GM18526 (cell line): ENCODE data around the gene CLMN.

Experiments used
- POLR2A ChIP-seq: IDR thresholded peaks from 3 replicates; pipeline ENCODE4 v1.6.1; 2011; ENCODE audit not compliant: insufficient read length; ENCODE audit errors: extremely low read depth

The CLMN gene

GRCh38 chr14:95317817-95318343 lies 1.8 kb downstream of the CLMN start:
- no peak for TF ChIP-seq POLR2A

GRCh38 chr14:95316821-95317220 lies 2.9 kb downstream of the CLMN start:
- no peak for TF ChIP-seq POLR2A

- TF ChIP-seq POLR2A = no peak
Observed at GRCh38 chr14:95315579-95315978, 4.1 kb downstream of the CLMN start.

GRCh38 chr14:95315156-95315555 lies 4.6 kb downstream of the CLMN start:
- TF ChIP-seq POLR2A = no peak

- TF ChIP-seq POLR2A = no peak
Observed at GRCh38 chr14:95314609-95315008, 5.1 kb downstream of the CLMN start.

GRCh38 chr14:95313707-95314106 lies 6.0 kb downstream of the CLMN start:
- no peak for TF ChIP-seq POLR2A

GRCh38 chr14:95313190-95313589 lies 6.5 kb downstream of the CLMN start:
- no peak for TF ChIP-seq POLR2A

GRCh38 chr14:95312311-95312710 lies 7.4 kb downstream of the CLMN start:
- TF ChIP-seq POLR2A = no peak

- no peak for TF ChIP-seq POLR2A
Observed at GRCh38 chr14:95311752-95312151, 8.0 kb downstream of the CLMN start.

GRCh38 chr14:95310635-95311380 lies 8.9 kb downstream of the CLMN start:
- TF ChIP-seq POLR2A = no peak

- no peak for TF ChIP-seq POLR2A
Observed at GRCh38 chr14:95309261-95310051, 10.3 kb downstream of the CLMN start.

GRCh38 chr14:95308073-95308472 lies 11.6 kb downstream of the CLMN start:
- no peak for TF ChIP-seq POLR2A

GRCh38 chr14:95307402-95308041 lies 12.2 kb downstream of the CLMN start:
- TF ChIP-seq POLR2A = no peak

- TF ChIP-seq POLR2A = no peak
Observed at GRCh38 chr14:95305940-95306339, 13.8 kb downstream of the CLMN start.

- TF ChIP-seq POLR2A = no peak
Observed at GRCh38 chr14:95305145-95305544, 14.6 kb downstream of the CLMN start.

- TF ChIP-seq POLR2A = no peak
Observed at GRCh38 chr14:95304342-95304741, 15.4 kb downstream of the CLMN start.
